Ishikawa (cell line): Measurements from ENCODE around the gene PSMB1.

Experiments used
- EGR1 ChIP-seq: IDR thresholded peaks from 2 replicates; pipeline ENCODE4 v1.6.1; 2012
- MAX ChIP-seq: IDR thresholded peaks from 2 replicates; pipeline ENCODE4 v1.6.1; 2012
- NFIC ChIP-seq: IDR thresholded peaks from 2 replicates; pipeline ENCODE4 v1.6.1; 2012
- RAD21 ChIP-seq: IDR thresholded peaks from 2 replicates; pipeline ENCODE4 v1.6.1; 2012; ENCODE audit warnings: low read depth
- TAF1 ChIP-seq: IDR thresholded peaks from 2 replicates; pipeline ENCODE4 v1.6.1; 2012; ENCODE audit warnings: low read depth, mild to moderate bottlenecking
- USF1 ChIP-seq: IDR thresholded peaks from 2 replicates; pipeline ENCODE4 v1.6.1; 2012
- YY1 ChIP-seq: IDR thresholded peaks from 2 replicates; pipeline ENCODE4 v1.6.1; 2012; ENCODE audit warnings: low read depth

GRCh38 chr6:170537329-170537728 is 15.8 kb downstream of the PSMB1 start:
- TF ChIP-seq YY1 (no peak), NFIC (no peak), EGR1 (no peak), MAX (no peak), TAF1 (no peak), USF1 (no peak), RAD21 (no peak)
